ENCODE measurements around the gene FNDC1. TPM values are rescaled to one million over a fixed set of nuclear protein-coding genes. Genes with fewer than 3 reads are reported as not detected.

The FNDC1 gene
- total and polyA plus RNA-seq, 10 of the 15 experiments (the other 5 are each of a cell fraction or from before 2014, with no cell fraction given), result not detected

DNA sequence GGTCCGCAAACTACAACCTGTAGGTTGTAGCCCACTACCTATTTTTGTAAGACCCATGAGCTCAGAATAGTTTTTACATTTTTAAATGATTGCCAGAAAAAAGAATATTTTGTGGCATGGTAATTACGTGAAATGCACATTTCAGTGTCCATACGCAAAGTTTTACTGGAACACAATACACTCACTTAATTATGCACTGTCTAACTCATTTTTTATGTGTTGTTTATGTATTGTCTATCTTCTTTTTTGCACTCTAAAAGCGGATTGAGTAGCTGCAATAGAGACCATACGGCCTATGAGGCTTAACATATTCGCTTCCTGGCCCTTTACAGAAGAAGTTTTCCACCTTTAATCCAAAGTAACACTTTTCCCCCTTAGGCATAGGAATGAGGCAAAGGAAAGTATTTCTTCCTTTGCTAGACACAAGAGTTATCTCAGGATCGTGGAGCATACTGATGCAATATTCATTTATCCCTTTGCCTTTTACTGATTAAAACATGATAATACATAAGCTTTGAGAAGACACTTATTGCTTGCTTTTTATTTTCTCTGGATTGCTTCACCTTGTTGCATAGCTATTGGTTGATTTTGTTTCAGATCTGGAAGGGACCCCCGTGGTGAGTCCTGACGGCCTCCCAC is 69.8 kb downstream of the FNDC1 start:
- peaks cover 2 to 3% of the 10 kb centered on the region in 2 experiments; a peak in 3 of 4 replicates for H3K27me3 ChIP-seq (replicated peaks in 1 of 2; ENCODE audit: control insufficient read depth in 2 of 2, insufficient read depth in 2 of 2, low read length in 1 of 2)
- H3K4me3 ChIP-seq, result no peak overlapping the region
- H3K4me2 ChIP-seq (ENCODE audit: control insufficient read depth, insufficient read depth), result no peak overlapping the region
- BruUV-seq (replicated peaks), result no TSS peak
- no peak for FAIRE-seq
- ChIA-PET POLR2A (no interaction called here), RAD21 (ENCODE audit: unreplicated experiment) (interaction anchor here (1.5 kb wide), 1 partner anchor 14 kb away, joined by 4 read pairs; no protein-coding TSS in a partner anchor), CTCF (interaction anchor here (1.2 to 2.5 kb wide), 5 partner anchors 11 to 415 kb away, joined by 3 to 16 read pairs (median 3); no protein-coding TSS in a partner anchor), SMC1A (ENCODE audit: uncharacterized antibody, unreplicated experiment) (interaction anchor here (0.9 to 1.1 kb wide), 2 partner anchors 14 to 23 kb away, joined by 3 read pairs; no protein-coding TSS in a partner anchor)
- no peak for TF ChIP-seq TAF1 (IDR thresholded peaks at IDR 0.05; ENCODE audit: borderline replicate concordance, low read depth, low read length)
- TF ChIP-seq, protein P1, sequence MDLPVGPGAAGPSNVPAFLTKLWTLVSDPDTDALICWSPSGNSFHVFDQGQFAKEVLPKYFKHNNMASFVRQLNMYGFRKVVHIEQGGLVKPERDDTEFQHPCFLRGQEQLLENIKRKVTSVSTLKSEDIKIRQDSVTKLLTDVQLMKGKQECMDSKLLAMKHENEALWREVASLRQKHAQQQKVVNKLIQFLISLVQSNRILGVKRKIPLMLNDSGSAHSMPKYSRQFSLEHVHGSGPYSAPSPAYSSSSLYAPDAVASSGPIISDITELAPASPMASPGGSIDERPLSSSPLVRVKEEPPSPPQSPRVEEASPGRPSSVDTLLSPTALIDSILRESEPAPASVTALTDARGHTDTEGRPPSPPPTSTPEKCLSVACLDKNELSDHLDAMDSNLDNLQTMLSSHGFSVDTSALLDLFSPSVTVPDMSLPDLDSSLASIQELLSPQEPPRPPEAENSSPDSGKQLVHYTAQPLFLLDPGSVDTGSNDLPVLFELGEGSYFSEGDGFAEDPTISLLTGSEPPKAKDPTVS (IDR thresholded peaks at IDR 0.05; ENCODE audit: low read depth, low read length), result no peak
- TF ChIP-seq, protein P2, sequence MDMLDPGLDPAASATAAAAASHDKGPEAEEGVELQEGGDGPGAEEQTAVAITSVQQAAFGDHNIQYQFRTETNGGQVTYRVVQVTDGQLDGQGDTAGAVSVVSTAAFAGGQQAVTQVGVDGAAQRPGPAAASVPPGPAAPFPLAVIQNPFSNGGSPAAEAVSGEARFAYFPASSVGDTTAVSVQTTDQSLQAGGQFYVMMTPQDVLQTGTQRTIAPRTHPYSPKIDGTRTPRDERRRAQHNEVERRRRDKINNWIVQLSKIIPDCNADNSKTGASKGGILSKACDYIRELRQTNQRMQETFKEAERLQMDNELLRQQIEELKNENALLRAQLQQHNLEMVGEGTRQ (IDR thresholded peaks at IDR 0.05; ENCODE audit: borderline replicate concordance, low read depth, low read length), result no peak
- TF ChIP-seq ZNF622 (IDR thresholded peaks at IDR 0.05), result no peak
- intact Hi-C loops (cut with micrococcal nuclease; ENCODE audit: unreplicated experiment), result no loop called here
- no peak overlapping the region for H3K27ac ChIP-seq (ENCODE audit: control insufficient read depth, insufficient read depth)
- no peak for ATAC-seq
- no peak overlapping the region for H2AFZ ChIP-seq (ENCODE audit: control insufficient read depth, low read depth, low read length)
- H3K36me3 ChIP-seq (ENCODE audit: control insufficient read depth in 2 of 2, insufficient read depth in 2 of 2, low read length in 1 of 2), result no peaks in the 10 kb centered on the region
- no peaks in the 10 kb centered on the region for H3K9me3 ChIP-seq (replicated peaks; ENCODE audit: control insufficient read depth, insufficient read depth, low read length)
- no peak overlapping the region for H3K9ac ChIP-seq (ENCODE audit: control insufficient read depth, insufficient read depth, low read length)
- no peaks in the 10 kb centered on the region for H4K20me1 ChIP-seq (ENCODE audit: control insufficient read depth, insufficient read depth)
- H3K4me1 ChIP-seq (ENCODE audit: control insufficient read depth, insufficient read depth, low read length), result no peaks in the 10 kb centered on the region
- in situ Hi-C loops (cut with MboI), result no loop called here
- H3K79me2 ChIP-seq (ENCODE audit: control insufficient read depth, insufficient read depth, low read length), result no peaks in the 10 kb centered on the region
- WGBS (ENCODE audit: insufficient coverage, insufficient replicate concordance, low lambda C conversion rate, missing lambda C conversion rate), result 4% methylated on average over 9 of the region's 9 CpGs
- no peak for DNase-seq (ENCODE audit: low read depth, low spot score)
